Suprapubic skin (tissue), 4 donors: Measurements from ENCODE around the gene OSBP2.

Source experiments
- POLR2A ChIP-seq, 2 donors: fragments of 450-650 bp; IDR thresholded peaks; one replicate each; pipeline ENCODE4 v1.6.1; 2017; ENCODE audit warnings: antibody characterized with exemption in 2 of 2, mild to moderate bottlenecking in 2 of 2, moderate library complexity in 2 of 2
- POLR2AphosphoS5 ChIP-seq, 3 donors: sonication (generic); formaldehyde crosslinking; IDR thresholded peaks; one replicate each; pipeline ENCODE4 v1.6.1; 2017; ENCODE audit warnings: antibody characterized with exemption in 3 of 3
- TF ChIP-seq, protein P1 (sequence below), 2 donors: fragments of 200-600 bp in 1 of 2; fragments of 450-650 bp in 1 of 2; sonication (generic) in 1 of 2; IDR thresholded peaks; one replicate each; pipeline ENCODE4 v1.5.1; 2016 to 2019; ENCODE audit warnings: antibody characterized with exemption in 2 of 2, mild to moderate bottlenecking in 1 of 2, moderate library complexity in 1 of 2

- TF ChIP-seq, protein P1, sequence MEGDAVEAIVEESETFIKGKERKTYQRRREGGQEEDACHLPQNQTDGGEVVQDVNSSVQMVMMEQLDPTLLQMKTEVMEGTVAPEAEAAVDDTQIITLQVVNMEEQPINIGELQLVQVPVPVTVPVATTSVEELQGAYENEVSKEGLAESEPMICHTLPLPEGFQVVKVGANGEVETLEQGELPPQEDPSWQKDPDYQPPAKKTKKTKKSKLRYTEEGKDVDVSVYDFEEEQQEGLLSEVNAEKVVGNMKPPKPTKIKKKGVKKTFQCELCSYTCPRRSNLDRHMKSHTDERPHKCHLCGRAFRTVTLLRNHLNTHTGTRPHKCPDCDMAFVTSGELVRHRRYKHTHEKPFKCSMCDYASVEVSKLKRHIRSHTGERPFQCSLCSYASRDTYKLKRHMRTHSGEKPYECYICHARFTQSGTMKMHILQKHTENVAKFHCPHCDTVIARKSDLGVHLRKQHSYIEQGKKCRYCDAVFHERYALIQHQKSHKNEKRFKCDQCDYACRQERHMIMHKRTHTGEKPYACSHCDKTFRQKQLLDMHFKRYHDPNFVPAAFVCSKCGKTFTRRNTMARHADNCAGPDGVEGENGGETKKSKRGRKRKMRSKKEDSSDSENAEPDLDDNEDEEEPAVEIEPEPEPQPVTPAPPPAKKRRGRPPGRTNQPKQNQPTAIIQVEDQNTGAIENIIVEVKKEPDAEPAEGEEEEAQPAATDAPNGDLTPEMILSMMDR (IDR thresholded peaks at IDR 0.05) = no peak
- TF ChIP-seq POLR2A (IDR thresholded peaks at IDR 0.05) = no peak
- TF ChIP-seq POLR2AphosphoS5 (IDR thresholded peaks at IDR 0.05) = no peak
Observed at GRCh38 chr22:30647536-30647935, 47.1 kb upstream of the OSBP2 start.
